Upper lobe of left lung (tissue), 6 donors: Measurements from ENCODE around the gene KIRREL3. TPM values are rescaled to one million over a fixed set of nuclear protein-coding genes. Genes with fewer than 3 reads are reported as not detected.

Experiments
- ATAC-seq, 2 donors: fragments of 200-7000 bp; cut with Tn5 transposase; one replicate each; pipeline ENCODE4 v1.9.1; 2022; ENCODE audit warnings: mild to moderate bottlenecking in 2 of 2, moderate library complexity in 2 of 2; ENCODE audit not compliant: low FRiP score in 2 of 2
- DNase-seq, 2 donors: peaks; one replicate each; pipeline ENCODE4 v3.0.0-alpha.2; 2019 to 2020
- H3K27ac ChIP-seq, 4 donors: fragments of 200-600 bp; sonication (generic); one replicate each; pipeline ENCODE4 v1.5.1; 2016 to 2019
- H3K27me3 ChIP-seq, 4 donors: fragments of 200-600 bp; sonication (generic); one replicate each; pipeline ENCODE4 v1.5.1; 2017 to 2019
- H3K36me3 ChIP-seq, 4 donors: fragments of 200-600 bp; sonication (generic); one replicate each; pipeline ENCODE4 v1.5.1; 2016 to 2019
- H3K4me1 ChIP-seq, 4 donors: fragments of 200-600 bp; sonication (generic); one replicate each; pipeline ENCODE4 v1.5.1; 2018 to 2019
- H3K4me3 ChIP-seq, 4 donors: fragments of 200-600 bp; sonication (generic); one replicate each; pipeline ENCODE4 v1.5.1; 2017 to 2019; ENCODE audit warnings: mild to moderate bottlenecking in 2 of 4, moderate library complexity in 1 of 4
- H3K9me3 ChIP-seq, 4 donors: fragments of 200-600 bp; sonication (generic); one replicate each; pipeline ENCODE4 v1.5.1; 2018 to 2019
- EP300 ChIP-seq, 4 donors: sonication (generic); formaldehyde crosslinking; IDR thresholded peaks; one replicate each; pipeline ENCODE4 v1.5.1; 2017; ENCODE audit warnings: antibody characterized with exemption in 4 of 4, control low read depth in 2 of 4
- POLR2A ChIP-seq, 4 donors: fragments of 450-650 bp; IDR thresholded peaks; one replicate each; pipeline ENCODE4 v1.5.1; 2016 to 2017; ENCODE audit warnings: antibody characterized with exemption in 4 of 4, mild to moderate bottlenecking in 2 of 4
- POLR2AphosphoS5 ChIP-seq, 2 donors: sonication (generic); formaldehyde crosslinking; IDR thresholded peaks; one replicate each; pipeline ENCODE4 v1.5.1; 2017; ENCODE audit warnings: antibody characterized with exemption in 2 of 2
- WGBS, 2 donors: methylation state at CpG; one replicate each; pipeline ENCODE4 v1.1.5; 2017 to 2018; 5-methylcytosine and 5-hydroxymethylcytosine counted together
- total RNA-seq, 6 donors: library from RNA; depleted of rRNA in 4 of 6; stranded (reverse); fragments of >200 nt in 4 of 6; gene quantifications; one replicate each; pipeline versions ENCODE4 v1.1.0 to v1.2.1, GENCODE V29; 2016 to 2021
- TF ChIP-seq, protein P1 (sequence below), 6 experiments: fragments of 450-650 bp in 4 of 6; fragments of 200-600 bp in 2 of 6; sonication (generic) in 2 of 6; IDR thresholded peaks; one replicate each; pipeline ENCODE4 v1.5.1; 2016 to 2019; ENCODE audit warnings: antibody characterized with exemption in 6 of 6
- donor health status: DM: no; HTN: no; CAD: no; lungs with moderate emphysema.
- donor health status: DM: no; HTN: yes; CAD: no; lungs with severe emphysema.

KIRREL3 gene
- total RNA-seq, 6 donors from 2014 or later: 0.22 to 0.24 TPM; not detected in 4

DNA sequence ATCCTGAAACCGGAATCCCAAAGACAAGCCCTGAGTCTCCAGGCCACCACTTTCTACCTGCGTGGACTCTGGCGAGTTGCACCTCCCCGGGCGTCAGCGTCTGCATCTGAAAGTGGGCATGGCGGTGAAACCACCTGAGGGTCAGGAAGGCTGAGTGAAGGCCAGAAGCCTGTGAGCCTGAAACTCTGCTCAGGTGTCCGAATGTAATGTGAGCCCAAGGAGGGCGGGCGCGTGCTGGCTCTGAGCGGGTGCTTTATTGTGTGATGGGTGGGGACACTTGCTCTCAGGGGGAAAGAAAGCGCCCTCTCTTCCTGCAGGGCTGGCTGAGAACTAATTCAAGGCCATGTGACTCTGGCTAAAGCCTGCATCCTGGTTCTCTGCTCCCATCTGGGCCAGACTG is 509.5 kb downstream of the KIRREL3 start:
- H3K36me3 ChIP-seq: no peaks in the 10 kb centered on the region
- ATAC-seq (no peak), DNase-seq (no peak)
- no peak overlapping the region for H3K27ac ChIP-seq
- H3K4me3 ChIP-seq: no peak overlapping the region
- H3K9me3 ChIP-seq: no peaks in the 10 kb centered on the region
- WGBS, 2 donors: 80 to 86% methylated on average over 13 of the region's 13 CpGs
- TF ChIP-seq, protein P1, sequence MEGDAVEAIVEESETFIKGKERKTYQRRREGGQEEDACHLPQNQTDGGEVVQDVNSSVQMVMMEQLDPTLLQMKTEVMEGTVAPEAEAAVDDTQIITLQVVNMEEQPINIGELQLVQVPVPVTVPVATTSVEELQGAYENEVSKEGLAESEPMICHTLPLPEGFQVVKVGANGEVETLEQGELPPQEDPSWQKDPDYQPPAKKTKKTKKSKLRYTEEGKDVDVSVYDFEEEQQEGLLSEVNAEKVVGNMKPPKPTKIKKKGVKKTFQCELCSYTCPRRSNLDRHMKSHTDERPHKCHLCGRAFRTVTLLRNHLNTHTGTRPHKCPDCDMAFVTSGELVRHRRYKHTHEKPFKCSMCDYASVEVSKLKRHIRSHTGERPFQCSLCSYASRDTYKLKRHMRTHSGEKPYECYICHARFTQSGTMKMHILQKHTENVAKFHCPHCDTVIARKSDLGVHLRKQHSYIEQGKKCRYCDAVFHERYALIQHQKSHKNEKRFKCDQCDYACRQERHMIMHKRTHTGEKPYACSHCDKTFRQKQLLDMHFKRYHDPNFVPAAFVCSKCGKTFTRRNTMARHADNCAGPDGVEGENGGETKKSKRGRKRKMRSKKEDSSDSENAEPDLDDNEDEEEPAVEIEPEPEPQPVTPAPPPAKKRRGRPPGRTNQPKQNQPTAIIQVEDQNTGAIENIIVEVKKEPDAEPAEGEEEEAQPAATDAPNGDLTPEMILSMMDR (IDR thresholded peaks at IDR 0.05): no peak
- TF ChIP-seq EP300 (IDR thresholded peaks at IDR 0.05) (no peak), POLR2A (IDR thresholded peaks at IDR 0.05) (no peak), POLR2AphosphoS5 (IDR thresholded peaks at IDR 0.05) (no peak)
- no peaks in the 10 kb centered on the region for H3K27me3 ChIP-seq
- no peaks in the 10 kb centered on the region for H3K4me1 ChIP-seq

- 78% methylated on average over 21 of the region's 21 CpGs for WGBS, 2 donors
- H3K4me1 ChIP-seq: no peaks in the 10 kb centered on the region
- ATAC-seq: no peak
- TF ChIP-seq, protein P1 (IDR thresholded peaks at IDR 0.05): no peak
- TF ChIP-seq POLR2AphosphoS5 (IDR thresholded peaks at IDR 0.05) (no peak), EP300 (IDR thresholded peaks at IDR 0.05) (no peak), POLR2A (IDR thresholded peaks at IDR 0.05) (no peak)
- no peaks in the 10 kb centered on the region for H3K27me3 ChIP-seq
- DNase-seq: no peak
- H3K36me3 ChIP-seq: no peaks in the 10 kb centered on the region
- no peak overlapping the region for H3K4me3 ChIP-seq
- H3K9me3 ChIP-seq: no peaks in the 10 kb centered on the region
- H3K27ac ChIP-seq: no peak overlapping the region
Measured at GRCh38 chr11:126489836-126490660, 510.5 kb downstream of the KIRREL3 start.

GRCh38 chr11:126488591-126489370 is 511.8 kb downstream of the KIRREL3 start:
- Histone ChIP-seq H3K27ac (no peak overlapping the region), H3K4me3 (no peak overlapping the region), H3K27me3 (no peaks in the 10 kb centered on the region), H3K36me3 (no peaks in the 10 kb centered on the region), H3K4me1 (no peaks in the 10 kb centered on the region), H3K9me3 (no peaks in the 10 kb centered on the region)
- DNase-seq (no peak), ATAC-seq (no peak)
- 88 to 93% methylated on average over 22 to 23 of the region's 23 CpGs for WGBS, 2 donors
- TF ChIP-seq, protein P1 (IDR thresholded peaks at IDR 0.05): no peak
- TF ChIP-seq EP300 (IDR thresholded peaks at IDR 0.05) (no peak), POLR2AphosphoS5 (IDR thresholded peaks at IDR 0.05) (no peak), POLR2A (IDR thresholded peaks at IDR 0.05) (no peak)

- Histone ChIP-seq H3K9me3 (no peaks in the 10 kb centered on the region), H3K27ac (no peak overlapping the region), H3K36me3 (no peaks in the 10 kb centered on the region), H3K27me3 (no peaks in the 10 kb centered on the region), H3K4me1 (no peaks in the 10 kb centered on the region), H3K4me3 (no peak overlapping the region)
- 91 to 92% methylated on average over 8 of the region's 8 CpGs for WGBS, 2 donors
- TF ChIP-seq POLR2A (IDR thresholded peaks at IDR 0.05) (no peak), EP300 (IDR thresholded peaks at IDR 0.05) (no peak), POLR2AphosphoS5 (IDR thresholded peaks at IDR 0.05) (no peak)
- TF ChIP-seq, protein P1 (IDR thresholded peaks at IDR 0.05): no peak
- ATAC-seq (no peak), DNase-seq (no peak)
Measured at GRCh38 chr11:126487711-126488110, 512.9 kb downstream of the KIRREL3 start.
